KOPT-K1 (cell line): ENCODE data around the gene PPP1CC.
"Not testable (repeated sequence)": the region's sequence is repeated elsewhere in the genome, so short reads cannot be mapped to it uniquely, and the experiment has no call there.

Experiments
- H3K27ac ChIP-seq: fragments of 200-600 bp; sonication (generic); 2 replicates; pipeline ENCODE4 v1.5.1; 2016; ENCODE audit warnings: antibody characterized with exemption, mild to moderate bottlenecking, low read depth, low read length; ENCODE audit not compliant: poor library complexity, severe bottlenecking
- H3K36me3 ChIP-seq: fragments of 200-600 bp; sonication (generic); 2 replicates; pipeline ENCODE4 v1.5.1; 2017; ENCODE audit warnings: antibody characterized with exemption, mild to moderate bottlenecking, low read length, moderate library complexity; ENCODE audit not compliant: insufficient read depth
- H3K9me3 ChIP-seq: fragments of 200-600 bp; sonication (generic); 2 replicates; pipeline ENCODE4 v1.5.1; 2017; ENCODE audit warnings: antibody characterized with exemption, low read length, mild to moderate bottlenecking; ENCODE audit not compliant: insufficient read depth, poor library complexity, severe bottlenecking

The PPP1CC gene

GRCh38 chr12:110742096-110742717, 484 bp downstream of the PPP1CC start:
- Histone ChIP-seq H3K27ac (peak overlapping the region; percentile 89), H3K36me3 (peaks cover 27% of the 10 kb centered on the region)

GRCh38 chr12:110741341-110742095, 1.2 kb downstream of the PPP1CC start:
- H3K9me3 ChIP-seq = no peaks in the 10 kb centered on the region
- H3K36me3 ChIP-seq = peaks cover 34% of the 10 kb centered on the region
- peak overlapping the region; percentile 89 for H3K27ac ChIP-seq

More at GRCh38 chr12:110742096-110742717, 484 bp downstream of the PPP1CC start:
- H3K9me3 ChIP-seq = no peaks in the 10 kb centered on the region

GRCh38 chr12:110739894-110740293, 2.8 kb downstream of the PPP1CC start:
- Histone ChIP-seq H3K27ac (no peak overlapping the region), H3K36me3 (peaks cover 50% of the 10 kb centered on the region), H3K9me3 (no peaks in the 10 kb centered on the region)

GRCh38 chr12:110739488-110739887, 3.2 kb downstream of the PPP1CC start:
- Histone ChIP-seq H3K27ac (no peak overlapping the region), H3K9me3 (no peaks in the 10 kb centered on the region), H3K36me3 (peaks cover 54% of the 10 kb centered on the region)

GRCh38 chr12:110737532-110737931, 5.2 kb downstream of the PPP1CC start:
- H3K27ac ChIP-seq = no peak overlapping the region
- H3K9me3 ChIP-seq = no peaks in the 10 kb centered on the region
- H3K36me3 ChIP-seq = peaks cover 74% of the 10 kb centered on the region

GRCh38 chr12:110737016-110737415, 5.7 kb downstream of the PPP1CC start:
- H3K36me3 ChIP-seq = peaks cover 79% of the 10 kb centered on the region
- H3K27ac ChIP-seq, H3K9me3 ChIP-seq: not testable (repeated sequence)

GRCh38 chr12:110733900-110734299, 8.8 kb downstream of the PPP1CC start:
- H3K9me3 ChIP-seq = no peaks in the 10 kb centered on the region
- H3K36me3 ChIP-seq = peaks cover 100% of the 10 kb centered on the region
- H3K27ac ChIP-seq = no peak overlapping the region

GRCh38 chr12:110733089-110733715, 9.5 kb downstream of the PPP1CC start:
- Histone ChIP-seq H3K36me3 (peaks cover 100% of the 10 kb centered on the region), H3K27ac (no peak overlapping the region), H3K9me3 (no peaks in the 10 kb centered on the region)

GRCh38 chr12:110732572-110732971, 10.1 kb downstream of the PPP1CC start:
- Histone ChIP-seq H3K27ac (no peak overlapping the region), H3K36me3 (peaks cover 100% of the 10 kb centered on the region), H3K9me3 (no peaks in the 10 kb centered on the region)

GRCh38 chr12:110731479-110731878, 11.2 kb downstream of the PPP1CC start:
- Histone ChIP-seq H3K9me3 (no peaks in the 10 kb centered on the region), H3K27ac (no peak overlapping the region), H3K36me3 (peaks cover 100% of the 10 kb centered on the region)

GRCh38 chr12:110728628-110729027, 14.1 kb downstream of the PPP1CC start:
- H3K36me3 ChIP-seq = peaks cover 100% of the 10 kb centered on the region
- no peak overlapping the region for H3K27ac ChIP-seq
- no peaks in the 10 kb centered on the region for H3K9me3 ChIP-seq

- Histone ChIP-seq H3K9me3 (no peaks in the 10 kb centered on the region), H3K36me3 (peaks cover 100% of the 10 kb centered on the region), H3K27ac (no peak overlapping the region)
These were observed 15.9 kb downstream of the PPP1CC start for GRCh38 chr12:110726708-110727369.

- Histone ChIP-seq H3K36me3 (peaks cover 100% of the 10 kb centered on the region), H3K27ac (no peak overlapping the region), H3K9me3 (no peaks in the 10 kb centered on the region)
These were observed 16.7 kb downstream of the PPP1CC start for GRCh38 chr12:110726028-110726427.

GRCh38 chr12:110725267-110725666, 17.4 kb downstream of the PPP1CC start:
- peaks cover 100% of the 10 kb centered on the region for H3K36me3 ChIP-seq
- no peak overlapping the region for H3K27ac ChIP-seq
- no peaks in the 10 kb centered on the region for H3K9me3 ChIP-seq

- not testable (repeated sequence) for H3K9me3 ChIP-seq, H3K27ac ChIP-seq
- H3K36me3 ChIP-seq = peaks cover 100% of the 10 kb centered on the region
These were observed 19.8 kb downstream of the PPP1CC start for GRCh38 chr12:110722892-110723291.
